ENCODE data around the gene TMEM79.

The TMEM79 gene
- total RNA-seq: 16.2 to 19.8 (median 16.9) reads per million in 4 experiments

DNA sequence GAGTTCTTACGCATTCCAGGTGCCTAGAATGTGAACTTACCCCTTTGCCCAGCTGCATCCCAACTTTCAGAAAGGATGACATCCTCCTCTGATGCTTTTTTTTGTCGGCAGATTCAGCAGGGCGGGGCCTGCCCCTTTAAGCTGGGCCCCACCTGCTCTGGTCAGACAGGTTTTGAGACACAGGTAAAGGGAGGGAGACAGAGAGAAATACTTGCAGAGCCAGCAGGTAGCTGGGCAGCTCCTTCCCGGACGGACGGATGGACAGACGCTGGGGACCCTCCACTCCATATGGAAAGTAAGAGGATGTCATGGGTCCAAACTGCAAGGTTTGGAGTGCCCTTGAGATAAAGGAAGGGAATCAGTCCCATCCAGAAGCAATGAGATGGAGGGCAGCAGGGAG, at the start of gene TMEM79:
Gene TMEM79, plus strand, starts transcription at position 214 of the 400 bp plus-strand sequence. CDS start 902 bp downstream, outside the sequence.
- no peak for DNase-seq

DNA sequence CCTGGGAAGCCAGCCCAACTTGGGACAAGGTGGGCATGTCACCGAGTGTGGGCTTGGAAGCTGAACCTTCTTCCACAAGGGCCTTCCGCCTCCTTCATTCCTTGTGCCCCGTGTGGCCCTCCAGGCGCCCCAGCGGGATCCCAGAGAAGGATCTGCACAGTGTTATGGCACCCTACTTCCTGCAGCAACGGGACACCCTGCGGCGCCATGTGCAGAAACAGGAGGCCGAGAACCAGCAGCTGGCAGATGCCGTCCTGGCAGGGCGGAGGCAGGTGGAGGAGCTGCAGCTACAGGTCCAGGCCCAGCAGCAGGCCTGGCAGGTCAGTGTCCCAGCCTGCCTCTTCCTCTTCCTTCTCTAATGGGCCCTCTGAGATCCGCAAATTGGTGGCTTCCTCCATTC, 48.0 kb upstream of the TMEM79 start:
- no peak for DNase-seq

DNA sequence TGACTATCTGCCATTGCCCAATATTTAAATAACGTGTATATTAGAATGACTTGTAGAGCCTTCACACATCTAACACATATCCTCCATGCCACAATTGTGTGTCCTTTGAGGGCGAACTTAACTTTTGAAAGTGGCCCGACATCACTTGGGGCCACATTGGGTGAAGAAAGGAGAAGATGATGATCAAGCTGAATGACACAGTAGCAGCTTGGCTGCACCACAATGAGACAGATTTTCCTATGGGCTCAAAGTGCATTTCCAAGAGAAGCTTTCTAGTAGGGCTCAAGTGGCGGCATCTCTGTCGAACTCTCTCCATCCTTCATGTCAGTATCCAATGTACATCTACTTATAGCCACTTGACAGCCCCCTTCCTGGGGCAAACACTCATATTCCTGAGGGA, 45.9 kb upstream of the TMEM79 start:
- no peak for DNase-seq

GRCh38 chr1:156241311-156241811, 42.8 kb upstream of the TMEM79 start:
- DNase-seq: no peak

DNA sequence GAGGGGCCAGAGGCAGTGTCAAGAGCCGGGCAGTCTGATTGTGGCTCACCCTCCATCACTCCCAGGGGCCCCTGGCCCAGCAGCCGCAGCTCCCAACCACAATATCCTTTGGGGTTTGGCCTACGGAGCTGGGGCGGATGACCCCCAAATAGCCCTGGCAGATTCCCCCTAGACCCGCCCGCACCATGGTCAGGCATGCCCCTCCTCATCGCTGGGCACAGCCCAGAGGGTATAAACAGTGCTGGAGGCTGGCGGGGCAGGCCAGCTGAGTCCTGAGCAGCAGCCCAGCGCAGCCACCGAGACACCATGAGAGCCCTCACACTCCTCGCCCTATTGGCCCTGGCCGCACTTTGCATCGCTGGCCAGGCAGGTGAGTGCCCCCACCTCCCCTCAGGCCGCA, 42.2 kb upstream of the TMEM79 start, which contains the start of gene BGLAP:
Gene BGLAP, plus strand, starts transcription at position 259 of the 400 bp plus-strand sequence. Its CDS starts 48 bp downstream, at position 307.
- DNase-seq: no peak

GRCh38 chr1:156242738-156243137, 41.4 kb upstream of the TMEM79 start:
- no peak for DNase-seq

DNA sequence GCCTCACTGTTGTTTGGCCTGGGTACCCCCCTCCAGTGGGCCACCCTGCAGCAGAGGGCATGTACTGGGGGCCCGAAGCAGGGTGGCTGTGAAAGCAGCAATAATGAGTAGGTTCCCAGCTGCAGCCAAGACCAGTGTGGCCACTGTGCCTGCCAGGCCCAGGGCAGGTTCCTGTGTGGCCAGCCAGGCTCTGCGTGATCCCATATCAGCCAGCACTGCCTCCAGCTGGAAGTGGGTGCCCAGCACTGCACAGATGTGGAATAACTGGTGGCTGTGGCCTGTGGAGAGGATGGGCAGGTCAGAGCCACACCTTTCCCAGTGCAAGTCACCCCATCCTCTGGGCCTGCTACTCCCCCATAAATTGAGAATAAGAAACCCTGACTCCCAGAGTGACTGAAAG, 40.0 kb upstream of the TMEM79 start:
- DNase-seq: no peak

DNA sequence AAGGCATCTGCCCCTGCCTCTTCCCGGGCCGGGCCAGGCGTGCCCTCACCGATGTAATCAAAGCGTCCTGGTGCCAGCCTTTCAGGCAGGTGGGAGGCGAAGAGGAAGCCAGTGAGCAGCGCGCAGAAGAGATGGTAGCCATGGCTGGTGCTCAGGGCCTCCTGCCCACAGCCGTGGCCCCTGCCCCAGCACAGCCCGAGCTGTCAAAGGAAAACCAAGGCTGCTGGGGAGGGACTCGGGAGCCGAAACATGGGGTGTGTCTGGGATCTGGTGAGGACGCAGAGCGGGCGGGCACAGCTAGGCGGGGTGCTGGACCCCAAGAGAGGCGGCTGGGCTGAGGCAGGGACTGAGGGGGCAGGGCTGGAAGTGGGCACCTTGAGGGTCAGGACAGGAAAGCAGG, 39.4 kb upstream of the TMEM79 start:
- no peak for DNase-seq

- DNase-seq: no peak
Observed at GRCh38 chr1:156245451-156246232, 38.5 kb upstream of the TMEM79 start.

GRCh38 chr1:156246241-156246780, 37.8 kb upstream of the TMEM79 start:
- no peak for DNase-seq

DNA sequence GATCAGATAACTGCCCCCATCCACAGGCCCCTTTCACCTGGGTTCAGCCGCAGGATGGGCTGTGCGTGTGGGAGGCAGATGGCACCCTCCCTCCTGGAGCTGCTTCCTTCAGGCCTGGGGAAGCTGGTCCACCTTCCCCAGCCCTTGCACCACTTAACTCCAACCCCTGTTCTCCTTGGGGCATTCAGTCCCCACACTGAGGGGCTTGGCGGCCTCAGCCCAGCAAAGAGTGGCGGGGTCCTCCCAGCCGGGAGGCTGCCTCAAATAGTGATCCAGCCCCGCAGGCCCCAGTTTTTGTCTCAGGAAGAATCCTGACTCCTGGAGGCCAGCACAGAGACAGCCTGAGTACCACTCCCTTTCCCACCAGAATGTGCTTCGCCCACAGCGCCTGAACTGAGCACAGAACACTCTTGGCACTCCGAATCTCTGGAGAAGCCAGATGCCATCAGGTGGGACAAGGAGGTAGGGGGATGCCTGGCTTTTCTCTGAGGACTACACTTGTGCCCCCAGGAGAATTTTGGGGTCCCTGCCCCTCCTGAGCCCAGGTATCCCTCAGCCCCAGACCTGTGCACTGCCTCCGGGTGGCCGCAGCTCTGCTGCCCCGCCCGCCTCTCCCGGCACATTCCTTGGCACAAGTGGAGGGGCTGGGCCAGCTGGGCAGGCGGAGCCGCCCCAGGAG, 37.2 kb upstream of the TMEM79 start:
- DNase-seq: no peak

DNA sequence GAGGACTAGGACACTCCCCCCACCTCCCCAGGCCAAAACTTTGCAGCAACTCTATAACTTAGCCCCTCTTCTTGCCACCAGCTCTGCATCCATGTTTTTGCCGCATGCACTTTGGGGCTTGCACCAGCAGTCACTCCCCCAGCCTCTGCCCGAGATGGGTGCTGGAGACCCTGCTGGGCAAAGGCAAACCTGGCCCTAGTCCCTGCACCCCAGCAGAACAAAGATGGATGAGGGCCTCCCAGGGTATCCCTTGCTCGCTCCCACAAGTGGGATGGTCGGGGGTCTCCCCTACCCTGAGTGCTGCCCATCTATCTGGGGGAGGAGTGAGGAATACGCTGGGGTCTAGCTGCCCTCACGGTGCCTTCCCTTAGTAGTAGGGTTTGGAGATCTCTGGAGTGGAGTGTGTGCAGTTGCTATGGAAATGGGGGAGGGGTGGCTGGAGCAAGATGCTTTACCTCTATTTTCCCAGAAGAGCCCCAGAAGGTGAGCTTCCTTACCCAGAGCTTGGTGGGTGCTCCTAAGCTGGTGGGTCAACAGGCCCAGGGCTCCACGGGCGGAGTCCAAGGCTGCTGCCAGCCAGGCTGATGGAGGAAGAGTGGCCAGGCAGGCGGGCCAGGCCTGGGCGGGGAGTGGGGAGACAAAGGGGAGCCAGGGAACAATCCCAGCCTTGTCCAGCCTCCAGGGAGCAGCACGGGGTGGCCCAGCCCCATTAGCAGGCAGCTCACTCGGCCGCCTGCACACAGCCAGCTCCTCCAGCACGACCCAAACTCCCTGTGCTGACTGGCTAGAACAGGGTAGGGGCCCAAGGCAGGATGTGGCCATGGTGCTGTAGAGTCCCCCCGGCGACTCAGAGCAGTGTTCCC, 36.4 kb upstream of the TMEM79 start, which contains the start of gene PAQR6:
Gene PAQR6, minus strand, starts transcription at position 597 of the 863 bp plus-strand sequence. CDS start 1,325 bp downstream, outside the sequence.
- DNase-seq: no peak

- no peak for DNase-seq
Observed at GRCh38 chr1:156248323-156248683, 35.8 kb upstream of the TMEM79 start.

DNA sequence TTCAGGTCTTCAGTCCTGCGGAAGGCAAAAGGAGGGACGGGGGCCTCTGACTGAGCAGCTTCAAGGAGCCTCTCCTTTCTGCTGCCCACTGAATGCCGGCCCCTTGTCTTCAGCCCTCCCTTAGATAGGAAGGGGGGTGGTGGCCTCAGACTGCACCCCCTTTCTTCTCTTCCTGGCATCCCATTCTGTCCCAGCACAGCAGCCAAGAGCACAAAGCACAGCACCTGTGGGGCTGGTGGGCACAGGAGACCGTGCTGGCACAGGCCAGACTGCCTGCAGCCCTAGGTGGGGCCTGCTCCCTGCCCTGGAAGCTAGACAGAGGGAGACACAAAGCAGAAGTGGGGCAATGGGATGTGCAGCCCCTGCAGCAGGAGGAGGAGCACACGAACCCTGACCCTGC, 34.5 kb upstream of the TMEM79 start:
- no peak for DNase-seq

DNA sequence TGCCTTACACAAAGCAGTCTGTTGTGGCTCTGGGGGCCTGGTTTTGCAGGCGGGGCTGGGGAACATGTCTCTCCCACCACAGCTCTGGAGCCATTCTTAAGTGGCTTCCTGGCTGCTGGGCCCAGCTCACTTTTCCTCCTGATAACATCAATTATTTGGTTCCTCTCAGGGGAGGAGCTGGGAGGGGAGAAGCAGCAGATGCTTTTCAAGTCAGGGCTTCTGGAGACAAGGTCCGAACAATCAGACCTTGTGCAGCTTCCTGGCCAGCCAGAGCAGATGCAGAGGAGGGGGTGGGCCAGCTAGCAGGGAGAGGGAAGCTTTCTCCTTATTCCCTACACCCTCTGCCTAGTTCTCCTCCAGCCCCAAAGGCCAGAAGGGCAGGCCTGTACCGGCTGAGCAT, 32.6 kb upstream of the TMEM79 start:
- no peak for DNase-seq

GRCh38 chr1:156253634-156254033, 30.5 kb upstream of the TMEM79 start:
- no peak for DNase-seq

GRCh38 chr1:156257711-156258110, 26.4 kb upstream of the TMEM79 start:
- no peak for DNase-seq

DNA sequence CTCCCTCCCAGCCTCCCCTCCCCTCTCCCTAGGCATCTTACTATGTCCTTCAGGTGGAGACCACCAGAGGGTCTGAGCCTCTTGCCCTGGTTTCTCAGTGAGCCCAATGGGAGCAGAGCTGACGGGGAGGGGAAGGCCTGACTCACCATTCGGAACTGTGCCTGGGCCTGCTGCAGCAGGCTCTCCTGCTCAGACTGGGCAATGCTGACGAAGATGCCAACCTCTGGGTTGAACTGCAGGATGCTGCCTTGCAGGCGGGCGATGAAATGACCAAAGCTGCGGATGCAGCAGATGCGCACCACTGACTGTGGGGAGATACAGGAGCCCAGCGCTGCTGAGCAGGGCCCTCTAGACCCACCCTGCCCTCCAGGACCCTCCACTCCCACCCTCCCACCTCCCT, 25.3 kb upstream of the TMEM79 start:
- no peak for DNase-seq

GRCh38 chr1:156259805-156260204, 24.3 kb upstream of the TMEM79 start:
- no peak for DNase-seq

- no peak for DNase-seq
Observed at GRCh38 chr1:156260896-156261295, 23.2 kb upstream of the TMEM79 start.

- no peak for DNase-seq
Observed at GRCh38 chr1:156262461-156263287, 21.5 kb upstream of the TMEM79 start.

DNA sequence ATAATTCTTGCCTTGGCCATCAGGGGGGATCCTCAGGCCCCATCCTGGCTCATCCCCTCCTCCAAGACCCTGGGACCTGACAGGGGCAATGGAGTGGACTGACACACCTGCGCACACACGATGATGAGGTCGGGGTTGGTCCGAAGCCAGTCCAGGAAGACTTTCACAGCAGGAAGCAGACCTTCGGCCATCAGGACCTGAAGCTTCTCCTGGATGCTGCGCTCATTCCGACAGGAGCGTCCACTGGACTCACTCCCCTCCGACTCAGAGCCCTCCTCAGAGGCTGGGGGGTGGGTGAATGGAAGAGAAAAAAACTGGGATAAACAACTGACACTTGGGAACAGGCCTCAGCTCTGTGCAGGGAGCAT, 20.9 kb upstream of the TMEM79 start:
- DNase-seq: no peak
